Dermis microvascular lymphatic vessel endothelial cell (primary cell): Measurements from ENCODE around the gene SEC11A. TPM values are rescaled to one million over a fixed set of nuclear protein-coding genes. Genes with fewer than 3 reads are reported as not detected.
"Not testable (repeated sequence)": the region's sequence is repeated elsewhere in the genome, so short reads cannot be mapped to it uniquely, and the experiment has no call there.

Source experiments
- DNase-seq, 2 donors: peaks; one replicate each; pipeline versions ENCODE4 v3.0.0 to v3.0.0-alpha.2; 2010; ENCODE audit warnings: low read depth in 2 of 2
- total RNA-seq: library from RNA; depleted of rRNA; stranded (reverse); fragments of >200 nt; gene quantifications from 2 replicates; pipeline ENCODE4 v1.2.1, GENCODE V29; 2014

SEC11A gene
- total RNA-seq, 1 donor from 2014 or later: 227 TPM

- DNase-seq: no peak
These were observed 24.8 kb upstream of the SEC11A start for GRCh38 chr15:84740691-84741090.

GRCh38 chr15:84737005-84737404 lies 21.1 kb upstream of the SEC11A start:
- DNase-seq: no peak

GRCh38 chr15:84736375-84736774 lies 20.4 kb upstream of the SEC11A start:
- DNase-seq: no peak

GRCh38 chr15:84735480-84736061 lies 19.6 kb upstream of the SEC11A start:
- DNase-seq: not testable (repeated sequence)

GRCh38 chr15:84734794-84735479 lies 19.0 kb upstream of the SEC11A start:
- DNase-seq: no peak

- no peak for DNase-seq
These were observed 15.8 kb upstream of the SEC11A start for GRCh38 chr15:84731774-84732173.

GRCh38 chr15:84727429-84727828 lies 11.5 kb upstream of the SEC11A start:
- DNase-seq: no peak

GRCh38 chr15:84725001-84725491 lies 9.1 kb upstream of the SEC11A start:
- DNase-seq: peak in 1 of 2 donors; percentile 50

GRCh38 chr15:84722628-84723027 lies 6.7 kb upstream of the SEC11A start:
- no peak for DNase-seq

GRCh38 chr15:84721371-84721770 lies 5.4 kb upstream of the SEC11A start:
- no peak for DNase-seq

- peak in 1 of 2 donors; percentile 49 for DNase-seq
These were observed 401 bp downstream of the SEC11A start for GRCh38 chr15:84715441-84716035.

GRCh38 chr15:84714821-84715220 lies 1.1 kb downstream of the SEC11A start:
- DNase-seq: no peak

GRCh38 chr15:84714372-84714771 lies 1.6 kb downstream of the SEC11A start:
- DNase-seq: no peak

- DNase-seq: no peak
These were observed 12.1 kb downstream of the SEC11A start for GRCh38 chr15:84703808-84704207.

GRCh38 chr15:84702961-84703482 lies 12.9 kb downstream of the SEC11A start:
- peak; percentile 56 to 74 for DNase-seq

- no peak for DNase-seq
These were observed 16.3 kb downstream of the SEC11A start for GRCh38 chr15:84699538-84700191.

- DNase-seq: no peak
These were observed 18.5 kb downstream of the SEC11A start for GRCh38 chr15:84697236-84697990.

- no peak for DNase-seq
These were observed 19.2 kb downstream of the SEC11A start for GRCh38 chr15:84696757-84697156.

GRCh38 chr15:84690342-84690741 lies 25.6 kb downstream of the SEC11A start:
- DNase-seq: no peak

- DNase-seq: no peak
These were observed 26.1 kb downstream of the SEC11A start for GRCh38 chr15:84689858-84690257.

GRCh38 chr15:84686446-84686845 lies 29.5 kb downstream of the SEC11A start:
- DNase-seq: not testable (repeated sequence)
